ENCODE results near the gene CAMK1G.
A peak's percentile ranks its signal among the peaks of the same experiment; 100 is the strongest.

The CAMK1G gene

DNA sequence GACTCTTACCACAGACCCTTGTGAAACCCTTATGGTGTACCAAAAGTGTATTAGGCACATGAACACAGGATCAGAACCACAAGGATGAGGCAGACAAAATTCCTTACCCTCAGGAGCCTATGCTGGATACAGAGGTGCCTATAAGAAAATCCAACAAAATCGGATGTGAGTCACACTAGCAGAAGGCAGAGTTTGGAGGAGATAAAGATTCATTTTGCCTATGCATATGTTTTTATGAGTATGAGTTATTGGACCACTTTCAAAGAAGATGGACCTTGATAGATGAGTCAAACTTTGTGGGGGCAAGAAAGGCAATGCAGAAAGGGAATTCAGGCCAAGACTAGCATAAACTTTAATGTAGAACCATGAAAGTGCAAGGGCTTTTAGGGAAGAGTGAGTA, 17.0 kb downstream of the CAMK1G start:
- no peaks in the 10 kb centered on the region for H3K36me3 Mint-ChIP-seq (ENCODE audit: low read depth)
- no peak overlapping the region for H3K4me3 Mint-ChIP-seq
- H3K9me3 Mint-ChIP-seq = no peaks in the 10 kb centered on the region
- H3K27ac Mint-ChIP-seq = no peak overlapping the region
- peaks cover 47% of the 10 kb centered on the region for H3K27me3 Mint-ChIP-seq (ENCODE audit: low read depth)
- peaks cover 10% of the 10 kb centered on the region for H3K4me1 Mint-ChIP-seq (ENCODE audit: low read depth)

DNA sequence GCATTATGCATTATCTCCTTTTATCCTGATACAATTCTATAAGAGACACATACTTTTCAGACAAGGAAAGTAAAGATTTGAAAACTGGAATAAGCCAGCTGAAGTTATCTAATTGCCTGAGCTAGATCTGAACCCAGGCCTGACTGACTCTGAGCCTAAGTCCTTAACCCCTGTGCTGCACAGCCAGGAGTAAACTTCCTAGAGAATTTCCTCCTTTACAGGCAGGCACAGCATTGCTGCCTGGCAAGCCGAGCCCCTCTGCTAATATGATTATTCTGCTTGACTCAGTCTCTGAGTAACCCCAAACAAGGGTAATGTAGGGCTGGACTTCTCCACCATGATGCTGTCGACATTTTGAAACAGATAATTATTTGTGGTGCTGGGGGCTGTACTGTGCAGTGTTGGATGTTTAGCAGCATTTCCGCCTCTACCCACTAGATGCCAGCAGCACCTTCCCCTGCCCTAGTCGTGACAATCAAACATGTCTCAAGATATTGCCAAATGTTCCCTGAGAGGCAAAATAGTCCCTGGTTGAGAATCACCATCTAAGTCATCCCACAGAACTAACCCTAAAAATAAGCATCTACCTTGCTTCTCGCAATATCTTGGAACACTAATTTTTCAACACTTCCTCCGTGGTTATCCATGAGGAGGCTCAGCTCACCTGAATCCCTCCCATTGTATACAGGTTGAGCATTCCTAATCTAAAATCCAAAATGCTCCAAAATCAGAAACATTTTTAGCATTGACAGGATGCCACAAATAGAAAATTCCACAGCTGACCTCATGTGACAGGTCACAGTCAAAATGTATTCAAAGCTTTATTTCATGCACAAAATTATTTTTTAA, 18.5 kb downstream of the CAMK1G start:
- no peaks in the 10 kb centered on the region for H3K9me3 Mint-ChIP-seq
- no peak overlapping the region for H3K4me3 Mint-ChIP-seq
- H3K27ac Mint-ChIP-seq = no peak overlapping the region
- peaks cover 12% of the 10 kb centered on the region for H3K4me1 Mint-ChIP-seq (ENCODE audit: low read depth)
- H3K36me3 Mint-ChIP-seq (ENCODE audit: low read depth) = no peaks in the 10 kb centered on the region
- peaks cover 37% of the 10 kb centered on the region for H3K27me3 Mint-ChIP-seq (ENCODE audit: low read depth)

GRCh38 chr1:209603877-209604276, 20.4 kb downstream of the CAMK1G start:
- no peak overlapping the region for H3K27ac Mint-ChIP-seq
- no peaks in the 10 kb centered on the region for H3K9me3 Mint-ChIP-seq

DNA sequence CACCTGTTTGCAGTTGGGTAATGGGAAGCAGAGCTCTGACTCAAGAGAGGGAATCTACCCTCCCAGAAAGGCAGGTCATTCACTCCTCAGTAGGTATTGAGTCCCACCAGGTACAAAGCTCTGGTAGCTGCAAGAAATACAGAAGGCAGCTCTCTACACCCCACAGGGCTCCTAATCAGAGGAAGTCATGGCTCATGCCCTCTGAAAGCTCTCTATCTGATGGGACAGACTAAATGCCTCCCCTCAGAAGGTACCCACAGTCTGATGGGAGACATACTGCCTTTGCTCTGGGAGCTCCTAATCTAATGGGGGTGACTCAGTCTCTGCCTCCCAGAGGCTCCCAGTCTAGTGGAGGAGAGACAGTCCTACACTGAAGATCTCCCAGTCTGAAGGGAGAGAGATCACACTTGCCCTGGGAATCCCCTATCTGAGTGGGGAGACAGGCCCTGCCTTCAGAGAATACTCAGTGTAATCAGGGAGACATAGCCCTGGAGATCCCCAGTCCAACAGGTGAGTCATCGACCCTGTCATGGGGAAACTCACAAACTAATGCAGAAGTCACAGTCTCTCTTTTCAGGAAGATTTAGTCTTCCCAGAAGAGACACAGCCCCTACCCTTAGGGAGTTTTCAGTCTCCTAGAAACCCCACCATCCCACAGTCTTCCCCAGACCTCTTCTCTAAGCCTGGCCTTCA, 23.7 kb downstream of the CAMK1G start:
- H3K27me3 Mint-ChIP-seq (ENCODE audit: low read depth) = no peaks in the 10 kb centered on the region
- no peaks in the 10 kb centered on the region for H3K36me3 Mint-ChIP-seq (ENCODE audit: low read depth)
- H3K4me3 Mint-ChIP-seq = peak overlapping the region; percentile 8
- H3K9me3 Mint-ChIP-seq = no peaks in the 10 kb centered on the region
- H3K4me1 Mint-ChIP-seq (ENCODE audit: low read depth) = peaks cover 14% of the 10 kb centered on the region
- no peak overlapping the region for H3K27ac Mint-ChIP-seq

More at GRCh38 chr1:209603877-209604276, 20.4 kb downstream of the CAMK1G start:
- Mint-ChIP-seq H3K27me3 (ENCODE audit: low read depth) (peaks cover 25% of the 10 kb centered on the region), H3K4me3 (no peak overlapping the region), H3K4me1 (ENCODE audit: low read depth) (peaks cover 12% of the 10 kb centered on the region), H3K36me3 (ENCODE audit: low read depth) (no peaks in the 10 kb centered on the region)

GRCh38 chr1:209607795-209608178, 24.3 kb downstream of the CAMK1G start:
- peaks cover 17% of the 10 kb centered on the region for H3K4me1 Mint-ChIP-seq (ENCODE audit: low read depth)
- no peaks in the 10 kb centered on the region for H3K27me3 Mint-ChIP-seq (ENCODE audit: low read depth)
- H3K9me3 Mint-ChIP-seq = no peaks in the 10 kb centered on the region
- no peak overlapping the region for H3K4me3 Mint-ChIP-seq
- no peak overlapping the region for H3K27ac Mint-ChIP-seq
- H3K36me3 Mint-ChIP-seq (ENCODE audit: low read depth) = no peaks in the 10 kb centered on the region

GRCh38 chr1:209609041-209609790, 25.7 kb downstream of the CAMK1G start:
- H3K9me3 Mint-ChIP-seq = no peaks in the 10 kb centered on the region
- no peak overlapping the region for H3K4me3 Mint-ChIP-seq
- no peaks in the 10 kb centered on the region for H3K36me3 Mint-ChIP-seq (ENCODE audit: low read depth)
- H3K27me3 Mint-ChIP-seq (ENCODE audit: low read depth) = no peaks in the 10 kb centered on the region
- H3K4me1 Mint-ChIP-seq (ENCODE audit: low read depth) = peaks cover 17% of the 10 kb centered on the region
- H3K27ac Mint-ChIP-seq = no peak overlapping the region

DNA sequence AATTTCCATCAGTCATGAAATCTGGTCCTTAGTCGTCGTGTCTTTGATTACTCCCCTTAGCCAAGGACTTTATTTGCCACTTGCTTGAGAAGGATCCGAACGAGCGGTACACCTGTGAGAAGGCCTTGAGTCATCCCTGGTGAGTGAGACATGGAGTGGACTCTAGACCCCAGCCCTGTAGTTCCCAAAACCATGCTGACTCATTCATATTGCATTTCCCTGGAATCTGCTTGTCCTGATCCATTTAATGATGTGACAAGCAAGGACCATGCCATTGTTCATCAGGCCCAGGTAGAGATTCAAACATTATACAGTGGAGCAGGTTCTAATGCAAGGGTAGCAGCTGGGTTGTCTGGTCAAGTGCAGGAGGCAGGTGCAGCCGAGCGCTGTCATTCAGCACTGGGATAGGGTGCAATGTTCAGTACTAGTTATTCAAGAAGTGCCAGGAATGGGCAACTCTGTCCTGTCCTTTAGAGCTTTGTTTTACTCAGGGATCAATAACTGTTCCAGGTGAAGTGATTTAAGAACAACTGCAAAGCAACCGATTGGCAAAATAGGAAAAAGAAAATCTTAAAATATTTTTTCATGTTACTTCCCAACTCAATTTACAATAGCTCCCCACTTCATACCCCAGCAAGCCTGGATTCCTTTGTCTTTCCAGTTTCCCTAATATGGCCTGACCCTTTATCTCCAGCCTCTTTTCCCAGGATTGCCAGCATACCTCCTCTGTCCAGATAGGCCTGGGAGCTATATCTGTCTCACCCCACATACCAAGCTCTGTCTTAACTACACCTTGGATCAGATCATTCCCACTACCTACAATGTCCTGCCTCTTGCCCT, 26.5 kb downstream of the CAMK1G start:
- Mint-ChIP-seq H3K9me3 (no peaks in the 10 kb centered on the region), H3K36me3 (ENCODE audit: low read depth) (peaks cover 3% of the 10 kb centered on the region), H3K4me3 (no peak overlapping the region), H3K27ac (no peak overlapping the region), H3K4me1 (ENCODE audit: low read depth) (peaks cover 15% of the 10 kb centered on the region), H3K27me3 (ENCODE audit: low read depth) (no peaks in the 10 kb centered on the region)

DNA sequence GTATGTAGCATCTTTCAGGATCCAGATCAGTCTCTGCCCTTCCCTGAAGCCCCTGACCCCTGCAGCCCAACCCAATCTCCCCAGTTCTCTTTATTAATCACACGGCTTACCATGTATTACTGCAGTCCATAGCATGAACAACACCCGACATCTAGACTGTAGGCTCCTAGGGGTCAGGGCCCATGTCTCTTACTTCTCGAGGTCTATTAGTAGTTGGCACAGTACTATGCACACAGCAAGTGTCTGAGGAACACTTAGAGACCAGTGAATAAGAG, 27.1 kb downstream of the CAMK1G start:
- H3K9me3 Mint-ChIP-seq = no peaks in the 10 kb centered on the region
- peaks cover 3% of the 10 kb centered on the region for H3K36me3 Mint-ChIP-seq (ENCODE audit: low read depth)
- H3K4me3 Mint-ChIP-seq = no peak overlapping the region
- H3K27ac Mint-ChIP-seq = no peak overlapping the region
- H3K27me3 Mint-ChIP-seq (ENCODE audit: low read depth) = no peaks in the 10 kb centered on the region
- peaks cover 11% of the 10 kb centered on the region for H3K4me1 Mint-ChIP-seq (ENCODE audit: low read depth)

DNA sequence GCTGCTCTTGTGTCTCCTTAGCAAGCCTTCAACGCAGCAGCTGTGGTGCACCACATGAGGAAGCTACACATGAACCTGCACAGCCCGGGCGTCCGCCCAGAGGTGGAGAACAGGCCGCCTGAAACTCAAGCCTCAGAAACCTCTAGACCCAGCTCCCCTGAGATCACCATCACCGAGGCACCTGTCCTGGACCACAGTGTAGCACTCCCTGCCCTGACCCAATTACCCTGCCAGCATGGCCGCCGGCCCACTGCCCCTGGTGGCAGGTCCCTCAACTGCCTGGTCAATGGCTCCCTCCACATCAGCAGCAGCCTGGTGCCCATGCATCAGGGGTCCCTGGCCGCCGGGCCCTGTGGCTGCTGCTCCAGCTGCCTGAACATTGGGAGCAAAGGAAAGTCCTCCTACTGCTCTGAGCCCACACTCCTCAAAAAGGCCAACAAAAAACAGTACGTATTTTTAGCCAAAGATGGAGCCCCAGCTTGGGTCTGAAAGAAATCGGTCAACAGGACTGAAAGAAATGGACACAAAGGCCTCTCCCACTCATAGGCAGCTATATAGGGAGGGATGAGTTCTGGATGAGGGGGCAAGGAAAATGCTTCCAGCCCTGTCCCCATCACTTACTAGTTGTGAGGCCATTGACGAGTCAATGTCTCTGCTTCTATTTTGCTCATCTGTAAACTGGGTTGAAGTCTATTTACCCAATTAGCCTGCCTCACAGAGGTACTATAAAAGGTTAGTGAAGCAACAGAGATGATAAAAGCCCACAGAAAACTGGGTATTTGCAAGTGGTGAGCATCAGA, 28.5 kb downstream of the CAMK1G start:
- H3K27ac Mint-ChIP-seq = no peak overlapping the region
- H3K27me3 Mint-ChIP-seq (ENCODE audit: low read depth) = no peaks in the 10 kb centered on the region
- H3K4me3 Mint-ChIP-seq = no peak overlapping the region
- H3K4me1 Mint-ChIP-seq (ENCODE audit: low read depth) = peaks cover 8% of the 10 kb centered on the region
- H3K36me3 Mint-ChIP-seq (ENCODE audit: low read depth) = peaks cover 13% of the 10 kb centered on the region
- no peaks in the 10 kb centered on the region for H3K9me3 Mint-ChIP-seq

DNA sequence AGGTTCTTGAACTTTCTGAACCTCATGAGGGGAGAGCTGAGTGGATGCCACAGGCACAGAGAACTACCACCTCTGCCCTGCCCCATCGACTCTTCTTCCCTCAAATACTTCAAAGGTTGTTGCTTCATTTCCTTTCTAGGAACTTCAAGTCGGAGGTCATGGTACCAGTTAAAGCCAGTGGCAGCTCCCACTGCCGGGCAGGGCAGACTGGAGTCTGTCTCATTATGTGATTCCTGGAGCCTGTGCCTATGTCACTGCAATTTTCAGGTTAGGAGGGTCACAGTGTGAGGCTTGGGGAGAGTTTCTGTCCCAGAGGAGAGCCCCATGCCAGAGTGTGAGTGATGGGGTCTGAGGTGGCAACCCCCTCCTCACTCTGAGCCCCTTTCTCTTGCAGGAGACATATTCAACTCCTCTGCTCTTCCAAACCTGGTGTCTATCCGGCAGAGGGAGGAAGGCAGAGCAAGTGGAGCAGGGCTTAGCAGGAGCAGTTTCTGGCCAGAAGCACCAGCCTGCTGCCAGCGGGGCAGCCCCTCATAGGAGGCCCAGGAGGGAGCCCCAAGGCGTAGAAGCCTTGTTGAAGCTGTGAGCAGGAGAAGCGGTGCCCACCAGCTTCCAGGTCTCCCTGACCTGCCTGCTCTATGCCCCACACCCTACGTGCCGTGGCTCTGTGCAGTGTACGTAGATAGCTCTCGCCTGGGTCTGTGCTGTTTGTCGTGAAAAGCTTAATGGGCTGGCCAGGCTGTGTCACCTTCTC, 29.3 kb downstream of the CAMK1G start:
- H3K27me3 Mint-ChIP-seq (ENCODE audit: low read depth) = no peaks in the 10 kb centered on the region
- H3K27ac Mint-ChIP-seq = no peak overlapping the region
- no peaks in the 10 kb centered on the region for H3K9me3 Mint-ChIP-seq
- H3K36me3 Mint-ChIP-seq (ENCODE audit: low read depth) = peaks cover 20% of the 10 kb centered on the region
- H3K4me3 Mint-ChIP-seq = no peak overlapping the region
- peaks cover 8% of the 10 kb centered on the region for H3K4me1 Mint-ChIP-seq (ENCODE audit: low read depth)

DNA sequence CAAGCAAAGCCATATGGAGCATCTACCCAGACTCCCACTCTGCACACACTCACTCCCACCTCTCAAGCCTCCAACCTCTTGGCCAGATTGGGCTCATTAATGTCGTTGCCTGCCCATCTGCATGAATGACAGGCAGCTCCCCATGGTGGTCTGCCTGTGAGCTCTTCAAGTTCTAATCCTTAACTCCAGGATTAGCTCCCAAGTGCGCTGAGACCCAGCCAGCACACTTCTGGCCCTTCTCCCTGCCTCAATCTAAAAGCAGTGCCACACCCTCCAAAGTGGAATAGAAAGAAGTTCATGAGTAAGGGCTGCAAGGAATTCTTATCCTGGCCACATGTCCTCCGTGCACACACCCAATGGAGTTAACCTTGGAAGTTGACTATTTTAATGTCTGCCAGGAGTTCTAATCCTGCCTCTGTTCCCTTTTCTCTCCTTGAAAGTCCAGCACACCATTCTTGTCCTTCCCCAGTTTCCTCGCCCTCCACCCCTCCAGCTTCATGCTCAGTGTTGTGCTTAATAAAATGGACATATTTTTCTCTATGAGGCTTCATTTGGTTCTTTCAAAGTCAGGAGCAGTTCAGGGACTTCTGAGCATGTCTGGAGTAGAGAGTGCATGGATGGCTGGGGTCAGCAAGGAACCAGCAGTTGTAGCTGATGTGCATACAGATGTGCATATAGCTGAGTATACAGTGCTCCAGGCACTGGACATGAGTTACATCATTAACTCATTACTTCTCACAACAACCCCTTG, 30.1 kb downstream of the CAMK1G start:
- Mint-ChIP-seq H3K27ac (no peak overlapping the region), H3K27me3 (ENCODE audit: low read depth) (no peaks in the 10 kb centered on the region), H3K4me3 (no peak overlapping the region), H3K4me1 (ENCODE audit: low read depth) (peaks cover 9% of the 10 kb centered on the region), H3K9me3 (no peaks in the 10 kb centered on the region), H3K36me3 (ENCODE audit: low read depth) (peaks cover 21% of the 10 kb centered on the region)

GRCh38 chr1:209614151-209614420, 30.6 kb downstream of the CAMK1G start:
- no peak overlapping the region for H3K4me3 Mint-ChIP-seq
- no peaks in the 10 kb centered on the region for H3K9me3 Mint-ChIP-seq
- no peak overlapping the region for H3K27ac Mint-ChIP-seq
- H3K36me3 Mint-ChIP-seq (ENCODE audit: low read depth) = peaks cover 21% of the 10 kb centered on the region
- peaks cover 13% of the 10 kb centered on the region for H3K4me1 Mint-ChIP-seq (ENCODE audit: low read depth)
- no peaks in the 10 kb centered on the region for H3K27me3 Mint-ChIP-seq (ENCODE audit: low read depth)

DNA sequence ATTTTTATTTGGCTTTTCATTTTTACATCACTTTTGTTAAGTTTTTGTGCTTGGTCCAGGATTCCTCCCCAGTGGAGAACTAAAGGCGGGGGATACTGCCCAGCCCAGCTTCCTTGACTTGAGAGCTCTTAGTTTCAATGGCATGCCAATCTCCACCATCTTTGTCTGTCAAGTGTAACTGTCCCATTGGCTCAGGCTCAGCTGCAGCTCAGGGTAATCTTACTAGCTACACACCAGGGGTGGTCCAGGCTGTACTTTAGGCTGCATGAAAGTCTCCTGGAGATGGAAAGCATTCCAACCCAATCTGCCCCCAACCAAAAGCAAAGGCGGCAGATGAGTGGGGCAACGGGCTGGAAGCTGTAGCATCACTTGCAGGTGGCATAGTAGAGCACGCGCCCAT, 31.4 kb downstream of the CAMK1G start:
- H3K36me3 Mint-ChIP-seq (ENCODE audit: low read depth) = peaks cover 21% of the 10 kb centered on the region
- H3K4me1 Mint-ChIP-seq (ENCODE audit: low read depth) = peaks cover 13% of the 10 kb centered on the region
- H3K4me3 Mint-ChIP-seq = no peak overlapping the region
- no peaks in the 10 kb centered on the region for H3K27me3 Mint-ChIP-seq (ENCODE audit: low read depth)
- no peak overlapping the region for H3K27ac Mint-ChIP-seq
- no peaks in the 10 kb centered on the region for H3K9me3 Mint-ChIP-seq
